Mesothelial cell of epicardium (in vitro differentiated cells): ENCODE measurements around the gene LSP1. TPM values are rescaled to one million over a fixed set of nuclear protein-coding genes. Genes with fewer than 3 reads are reported as not detected.
A peak's percentile ranks its signal among the peaks of the same experiment; 100 is the strongest.

Source experiments
- DNase-seq, 2 experiments: peaks; one replicate each; pipeline ENCODE4 v3.0.0; 2021; ENCODE audit warnings: low spot score in 2 of 2; ENCODE audit not compliant: unreplicated experiment in 2 of 2
- H3K27ac Mint-ChIP-seq: 2 replicates; pipeline ENCODE4 v1.8.0; 2021; ENCODE audit warnings: mixed read lengths
- H3K27me3 Mint-ChIP-seq: 2 replicates; pipeline ENCODE4 v1.8.0; 2021; ENCODE audit warnings: low read depth, mixed read lengths
- H3K36me3 Mint-ChIP-seq: 2 replicates; pipeline ENCODE4 v1.8.0; 2021; ENCODE audit warnings: mixed read lengths
- H3K4me1 Mint-ChIP-seq: 2 replicates; pipeline ENCODE4 v1.8.0; 2021; ENCODE audit warnings: mixed read lengths
- H3K4me3 Mint-ChIP-seq: 2 replicates; pipeline ENCODE4 v1.8.0; 2021; ENCODE audit warnings: mild to moderate bottlenecking, moderate library complexity, mixed read lengths
- H3K9me3 Mint-ChIP-seq: 2 replicates; pipeline ENCODE4 v1.8.0; 2021; ENCODE audit warnings: mixed read lengths
- CTCF ChIP-seq: fragments of 200-600 bp; sonication (generic); IDR thresholded peaks from one replicate; pipeline ENCODE4 v1.5.0; 2021; ENCODE audit warnings: antibody characterized with exemption; ENCODE audit not compliant: unreplicated experiment
- total RNA-seq: library from RNA; stranded (reverse); gene quantifications from 3 replicates; pipeline ENCODE4 v1.2.1, GENCODE V29; 2021

LSP1 gene
- total RNA-seq, 1 donor from 2014 or later: 4.9 TPM

GRCh38 chr11:1815751-1816150, 37.1 kb upstream of the LSP1 start:
- Mint-ChIP-seq H3K27ac (no peak overlapping the region), H3K4me3 (no peak overlapping the region), H3K27me3 (peaks cover 3% of the 10 kb centered on the region), H3K36me3 (peaks cover 2% of the 10 kb centered on the region), H3K4me1 (peaks cover 8% of the 10 kb centered on the region), H3K9me3 (peaks cover 21% of the 10 kb centered on the region)
- TF ChIP-seq CTCF: no peak
- no peak for DNase-seq

- H3K27ac Mint-ChIP-seq: no peak overlapping the region
- peaks cover 2% of the 10 kb centered on the region for H3K36me3 Mint-ChIP-seq
- peaks cover 21% of the 10 kb centered on the region for H3K9me3 Mint-ChIP-seq
- H3K4me3 Mint-ChIP-seq: no peak overlapping the region
- no peak for DNase-seq
- H3K4me1 Mint-ChIP-seq: peaks cover 14% of the 10 kb centered on the region
- TF ChIP-seq CTCF: no peak
- H3K27me3 Mint-ChIP-seq: peaks cover 3% of the 10 kb centered on the region
These were observed 35.9 kb upstream of the LSP1 start for GRCh38 chr11:1817000-1817399.

GRCh38 chr11:1817511-1817910, 35.4 kb upstream of the LSP1 start:
- Mint-ChIP-seq H3K4me1 (peaks cover 14% of the 10 kb centered on the region), H3K36me3 (peaks cover 2% of the 10 kb centered on the region), H3K4me3 (no peak overlapping the region), H3K27ac (no peak overlapping the region), H3K9me3 (peaks cover 18% of the 10 kb centered on the region), H3K27me3 (peaks cover 3% of the 10 kb centered on the region)
- TF ChIP-seq CTCF: no peak
- no peak for DNase-seq

GRCh38 chr11:1819074-1819473, 33.8 kb upstream of the LSP1 start:
- DNase-seq: no peak
- Mint-ChIP-seq H3K4me1 (peaks cover 14% of the 10 kb centered on the region), H3K36me3 (peaks cover 2% of the 10 kb centered on the region), H3K27ac (no peak overlapping the region), H3K4me3 (no peak overlapping the region), H3K27me3 (no peaks in the 10 kb centered on the region), H3K9me3 (peaks cover 13% of the 10 kb centered on the region)
- TF ChIP-seq CTCF: no peak

GRCh38 chr11:1820463-1821325, 32.2 kb upstream of the LSP1 start:
- peak overlapping the region; percentile 75 for H3K27ac Mint-ChIP-seq
- peaks cover 13% of the 10 kb centered on the region for H3K9me3 Mint-ChIP-seq
- H3K27me3 Mint-ChIP-seq: no peaks in the 10 kb centered on the region
- TF ChIP-seq CTCF: no peak
- no peak overlapping the region for H3K4me3 Mint-ChIP-seq
- no peak for DNase-seq
- H3K4me1 Mint-ChIP-seq: peaks cover 14% of the 10 kb centered on the region
- H3K36me3 Mint-ChIP-seq: peaks cover 2% of the 10 kb centered on the region
